HepG2 (cell line): ENCODE results near the gene PM20D1. TPM values are rescaled to one million over a fixed set of nuclear protein-coding genes. Genes with fewer than 3 reads are reported as not detected.

Source experiments
- ATAC-seq: fragments of 200-7000 bp; cut with Tn5 transposase; 3 replicates; pipeline ENCODE4 v1.9.1; 2020; ENCODE audit warnings: mild to moderate bottlenecking, moderate library complexity
- BruUV-seq: library from RNA; stranded (reverse); fragments of 400-500 nt; replicated peaks from 2 replicates; lab custom pipeline; 2021; lab: Mats Ljungman, UMichigan
- CTCF ChIA-PET: fragments of 300-600 bp; formaldehyde crosslinking; extraction: SDS; loops from one replicate; lab custom pipeline; 2021; ENCODE audit warnings: low total read pairs, inconsistent platforms, low intra/inter-chr PET ratio; lab: Yijun Ruan, JAX
- POLR2A ChIA-PET: fragments of 350-600 bp; sonication (Branson Sonifier 250); formaldehyde crosslinking; loops from one replicate; lab custom pipeline; 2020; ENCODE audit warnings: antibody characterized with exemption, inconsistent platforms; lab: Yijun Ruan, JAX
- DNase-seq: peaks from one replicate; pipeline ENCODE4 v3.0.0-alpha.2; 2015; ENCODE audit warnings: low spot score
- FAIRE-seq: peaks from 3 replicates; lab custom pipeline; 2011; peaks lifted over from hg19 to GRCh38; lab: Jason Lieb, UNC
- H2AFZ ChIP-seq: one replicate; pipeline ENCODE4 v1.6.1; 2011; ENCODE audit warnings: low read length, inconsistent platforms
- H3K27ac ChIP-seq: fragments of 300-600 bp; 3 replicates; pipeline ENCODE4 v1.8.0; 2011; ENCODE audit warnings: mixed run types, mild to moderate bottlenecking, mixed read lengths, low read length, inconsistent platforms; ENCODE audit not compliant: insufficient read depth; ENCODE audit errors: extremely low read length
- H3K27me3 ChIP-seq, 2 experiments: fragments of 200-600 bp in 1 of 2; 2 replicates in 1 of 2; 3 replicates in 1 of 2; pipeline versions ENCODE4 v1.6.0 to v1.8.0; 2011; ENCODE audit warnings: low read length in 2 of 2, mild to moderate bottlenecking in 2 of 2, moderate library complexity in 2 of 2, inconsistent platforms in 1 of 2; ENCODE audit not compliant: insufficient read depth in 2 of 2, control insufficient read depth in 1 of 2
- H3K36me3 ChIP-seq, 2 experiments: fragments of 200-600 bp in 1 of 2; replicated peaks in 1 of 2; 2 replicates in 1 of 2; 3 replicates in 1 of 2; pipeline versions ENCODE4 v1.5.1 to v1.8.0; 2011; ENCODE audit warnings: low read length in 2 of 2, inconsistent platforms in 1 of 2; ENCODE audit not compliant: insufficient read depth in 2 of 2, control insufficient read depth in 1 of 2
- H3K4me1 ChIP-seq: 2 replicates; pipeline ENCODE4 v1.5.1; 2012; ENCODE audit warnings: low read length, inconsistent platforms; ENCODE audit not compliant: insufficient read depth
- H3K4me2 ChIP-seq: 2 replicates; pipeline ENCODE4 v1.6.0; 2011; ENCODE audit warnings: low read depth, low read length, inconsistent platforms
- H3K4me3 ChIP-seq, 3 experiments: fragments of 200-600 bp in 1 of 3; sonication (generic), shearing (Covaris generic) in 1 of 3; replicated peaks in 1 of 3; 2 replicates each; pipeline ENCODE4 v1.5.1; 2011 to 2016; ENCODE audit warnings: low read length in 3 of 3, inconsistent platforms in 2 of 3, low read depth in 2 of 3, mild to moderate bottlenecking in 2 of 3, control low read depth in 1 of 3, mixed read lengths in 1 of 3; ENCODE audit not compliant: insufficient read depth in 1 of 3
- H3K79me2 ChIP-seq: one replicate; pipeline ENCODE4 v1.6.1; 2011; ENCODE audit warnings: low read length, inconsistent platforms; ENCODE audit not compliant: insufficient read depth
- H3K9ac ChIP-seq: 2 replicates; pipeline ENCODE4 v1.6.0; 2011; ENCODE audit warnings: mild to moderate bottlenecking, low read depth, low read length, inconsistent platforms; ENCODE audit not compliant: insufficient read depth
- H3K9me3 ChIP-seq: 2 replicates; pipeline ENCODE4 v1.5.1; 2012; ENCODE audit warnings: mild to moderate bottlenecking, low read length
- H4K20me1 ChIP-seq: 2 replicates; pipeline ENCODE4 v1.6.0; 2011; ENCODE audit warnings: inconsistent platforms, mild to moderate bottlenecking, low read length, moderate library complexity; ENCODE audit not compliant: insufficient read depth
- ELF1 ChIP-seq: sonication (generic); formaldehyde crosslinking; IDR thresholded peaks from 2 replicates; pipeline ENCODE4 v1.4.0; 2020; ENCODE audit warnings: missing genetic modification reagents
- PBX3 ChIP-seq: sonication (generic); formaldehyde crosslinking; IDR thresholded peaks from 2 replicates; pipeline ENCODE4 v1.8.1; 2023; ENCODE audit warnings: missing genetic modification reagents, inconsistent platforms, borderline replicate concordance
- WGBS: methylation state at CpG from one replicate; pipeline ENCODE4 v1.1.6; 2017; ENCODE audit warnings: low lambda C conversion rate; 5-methylcytosine and 5-hydroxymethylcytosine counted together
- in situ Hi-C: cut with HindIII; loops from 2 replicates; pipeline ENCODE4 v1.10.0; 2017; ENCODE audit warnings: low pct_unique_long_range_greater_than_20kb; ENCODE audit not compliant: extremely low pct_ligation_motif_present
- intact Hi-C: fragments of 100-400 bp; cut with micrococcal nuclease; formaldehyde crosslinking; loops from one replicate; pipeline ENCODE4 v1.10.0; 2022; ENCODE audit not compliant: unreplicated experiment
- polyA plus RNA-seq, 8 experiments: library from polyadenylated mRNA; depleted of rRNA in 3 of 8; stranded (reverse) in 7 of 8; unstranded in 1 of 8; fragments of >200 nt; fragmentation: Illumina TruSeq in 4 of 8; extraction: Trizol in 4 of 8; gene quantifications; 2 replicates each; pipeline versions ENCODE4 v1.2.1 to v1.2.3, GENCODE V29; 2011 to 2016; ENCODE audit warnings: low read depth in 4 of 8, missing spikeins in 1 of 8, mixed read lengths in 1 of 8; ENCODE audit not compliant: insufficient read depth in 1 of 8
- total RNA-seq, 5 experiments: library from RNA; depleted of rRNA; stranded (reverse); fragments of >200 nt; fragmentation: Illumina TruSeq; extraction: Trizol; gene quantifications; 2 replicates each; pipeline ENCODE4 v1.2.3, GENCODE V29; 2016; ENCODE audit warnings: low read depth in 1 of 5
- TF ChIP-seq, protein P1 (sequence below): sonication (generic); formaldehyde crosslinking; IDR thresholded peaks from 2 replicates; pipeline ENCODE4 v1.4.0; 2020; ENCODE audit warnings: mild to moderate bottlenecking, low read depth, missing genetic modification reagents
- TF ChIP-seq, protein P2 (sequence below): sonication (generic); formaldehyde crosslinking; IDR thresholded peaks from 2 replicates; pipeline ENCODE4 v1.4.0; 2020; ENCODE audit warnings: missing genetic modification reagents, borderline replicate concordance

PM20D1 gene
- total and polyA plus RNA-seq, 2 of the 13 experiments (the other 11 are each of a cell fraction or from before 2014, with no cell fraction given): not detected

DNA sequence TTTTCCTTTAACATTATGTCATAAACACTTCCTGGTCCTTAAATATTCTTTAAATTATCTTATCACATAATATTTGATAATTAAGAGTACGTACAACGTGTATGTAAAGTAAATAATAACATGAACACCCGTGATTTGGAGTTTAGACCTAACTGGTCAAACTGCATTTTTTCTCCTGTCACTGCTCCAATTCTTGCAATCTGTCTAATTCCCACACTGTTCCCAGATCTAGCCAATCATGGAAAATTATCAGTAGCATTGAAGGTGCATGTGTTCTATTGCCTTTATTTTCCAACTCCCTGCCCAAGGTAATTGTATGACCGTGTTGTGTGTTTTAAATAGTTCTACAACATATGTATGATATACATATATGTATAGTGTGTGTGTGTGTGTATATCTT is 2.1 kb upstream of the PM20D1 start:
- Histone ChIP-seq H2AFZ (no peak overlapping the region), H3K36me3 (no peaks in the 10 kb centered on the region), H3K4me2 (no peak overlapping the region), H3K9me3 (no peaks in the 10 kb centered on the region), H3K79me2 (no peaks in the 10 kb centered on the region), H3K27ac (no peak overlapping the region), H3K9ac (no peak overlapping the region), H4K20me1 (no peaks in the 10 kb centered on the region), H3K4me1 (no peaks in the 10 kb centered on the region), H3K4me3 (no peak overlapping the region), H3K27me3 (peaks cover 0 to 4% of the 10 kb centered on the region in 2 experiments; a peak in 2 of 5 replicates)
- intact Hi-C loops (no loop called here), in situ Hi-C loops (no loop called here)
- ATAC-seq (no peak), FAIRE-seq (no peak), DNase-seq (no peak)
- TF ChIP-seq ELF1 (CRISPR knock-in tag): no peak
- TF ChIP-seq, protein P1, sequence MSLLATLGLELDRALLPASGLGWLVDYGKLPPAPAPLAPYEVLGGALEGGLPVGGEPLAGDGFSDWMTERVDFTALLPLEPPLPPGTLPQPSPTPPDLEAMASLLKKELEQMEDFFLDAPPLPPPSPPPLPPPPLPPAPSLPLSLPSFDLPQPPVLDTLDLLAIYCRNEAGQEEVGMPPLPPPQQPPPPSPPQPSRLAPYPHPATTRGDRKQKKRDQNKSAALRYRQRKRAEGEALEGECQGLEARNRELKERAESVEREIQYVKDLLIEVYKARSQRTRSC (CRISPR knock-in tag): no peak
- TF ChIP-seq, protein P2, sequence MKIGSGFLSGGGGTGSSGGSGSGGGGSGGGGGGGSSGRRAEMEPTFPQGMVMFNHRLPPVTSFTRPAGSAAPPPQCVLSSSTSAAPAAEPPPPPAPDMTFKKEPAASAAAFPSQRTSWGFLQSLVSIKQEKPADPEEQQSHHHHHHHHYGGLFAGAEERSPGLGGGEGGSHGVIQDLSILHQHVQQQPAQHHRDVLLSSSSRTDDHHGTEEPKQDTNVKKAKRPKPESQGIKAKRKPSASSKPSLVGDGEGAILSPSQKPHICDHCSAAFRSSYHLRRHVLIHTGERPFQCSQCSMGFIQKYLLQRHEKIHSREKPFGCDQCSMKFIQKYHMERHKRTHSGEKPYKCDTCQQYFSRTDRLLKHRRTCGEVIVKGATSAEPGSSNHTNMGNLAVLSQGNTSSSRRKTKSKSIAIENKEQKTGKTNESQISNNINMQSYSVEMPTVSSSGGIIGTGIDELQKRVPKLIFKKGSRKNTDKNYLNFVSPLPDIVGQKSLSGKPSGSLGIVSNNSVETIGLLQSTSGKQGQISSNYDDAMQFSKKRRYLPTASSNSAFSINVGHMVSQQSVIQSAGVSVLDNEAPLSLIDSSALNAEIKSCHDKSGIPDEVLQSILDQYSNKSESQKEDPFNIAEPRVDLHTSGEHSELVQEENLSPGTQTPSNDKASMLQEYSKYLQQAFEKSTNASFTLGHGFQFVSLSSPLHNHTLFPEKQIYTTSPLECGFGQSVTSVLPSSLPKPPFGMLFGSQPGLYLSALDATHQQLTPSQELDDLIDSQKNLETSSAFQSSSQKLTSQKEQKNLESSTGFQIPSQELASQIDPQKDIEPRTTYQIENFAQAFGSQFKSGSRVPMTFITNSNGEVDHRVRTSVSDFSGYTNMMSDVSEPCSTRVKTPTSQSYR: no peak
- no peak for TF ChIP-seq PBX3 (CRISPR knock-in tag)
- POLR2A ChIA-PET: no interaction called here
- BruUV-seq: no TSS peak
- CTCF ChIA-PET: no interaction called here
- 3% methylated on average over 4 of the region's 4 CpGs for WGBS
